Measurements from ENCODE around the gene CNN2.

GRCh38 chr19:1050989-1051788 is 24.8 kb downstream of the CNN2 start:
- TF ChIP-seq, protein P1, sequence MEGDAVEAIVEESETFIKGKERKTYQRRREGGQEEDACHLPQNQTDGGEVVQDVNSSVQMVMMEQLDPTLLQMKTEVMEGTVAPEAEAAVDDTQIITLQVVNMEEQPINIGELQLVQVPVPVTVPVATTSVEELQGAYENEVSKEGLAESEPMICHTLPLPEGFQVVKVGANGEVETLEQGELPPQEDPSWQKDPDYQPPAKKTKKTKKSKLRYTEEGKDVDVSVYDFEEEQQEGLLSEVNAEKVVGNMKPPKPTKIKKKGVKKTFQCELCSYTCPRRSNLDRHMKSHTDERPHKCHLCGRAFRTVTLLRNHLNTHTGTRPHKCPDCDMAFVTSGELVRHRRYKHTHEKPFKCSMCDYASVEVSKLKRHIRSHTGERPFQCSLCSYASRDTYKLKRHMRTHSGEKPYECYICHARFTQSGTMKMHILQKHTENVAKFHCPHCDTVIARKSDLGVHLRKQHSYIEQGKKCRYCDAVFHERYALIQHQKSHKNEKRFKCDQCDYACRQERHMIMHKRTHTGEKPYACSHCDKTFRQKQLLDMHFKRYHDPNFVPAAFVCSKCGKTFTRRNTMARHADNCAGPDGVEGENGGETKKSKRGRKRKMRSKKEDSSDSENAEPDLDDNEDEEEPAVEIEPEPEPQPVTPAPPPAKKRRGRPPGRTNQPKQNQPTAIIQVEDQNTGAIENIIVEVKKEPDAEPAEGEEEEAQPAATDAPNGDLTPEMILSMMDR (IDR thresholded peaks at IDR 0.05): no peak
- TF ChIP-seq POLR2A (IDR thresholded peaks at IDR 0.05): no peak
